HG03469 (cell line): ENCODE results near the gene NCOR1.
"Not testable (repeated sequence)": the region's sequence is repeated elsewhere in the genome, so short reads cannot be mapped to it uniquely, and the experiment has no call there.

ENCODE experiments used
- ATAC-seq: cut with Tn5 transposase; IDR thresholded peaks from one replicate; pipeline ENCODE4 v1.9.1; 2021; ENCODE audit warnings: mild to moderate bottlenecking, moderate library complexity, moderate number of reproducible peaks; ENCODE audit not compliant: unreplicated experiment

NCOR1 gene

DNA sequence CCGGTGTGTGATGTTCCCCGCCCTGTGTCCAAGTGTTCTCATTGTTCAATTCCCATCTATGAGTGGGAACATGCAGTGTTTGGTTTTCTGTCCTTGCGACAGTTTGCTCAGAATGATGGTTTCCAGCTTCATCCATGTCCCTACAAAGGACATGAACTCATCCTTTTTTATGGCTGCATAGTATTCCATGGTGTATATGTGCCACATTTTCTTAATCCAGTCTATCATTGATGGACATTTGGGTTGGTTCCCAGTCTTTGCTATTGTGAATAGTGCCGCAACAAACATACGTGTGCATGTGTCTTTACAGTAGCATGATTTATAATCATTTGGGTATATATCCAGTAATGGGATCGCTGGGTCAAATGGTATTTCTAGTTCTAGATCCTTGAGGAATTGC lies 63.0 kb downstream of the NCOR1 start:
- ATAC-seq, result not testable (repeated sequence)

DNA sequence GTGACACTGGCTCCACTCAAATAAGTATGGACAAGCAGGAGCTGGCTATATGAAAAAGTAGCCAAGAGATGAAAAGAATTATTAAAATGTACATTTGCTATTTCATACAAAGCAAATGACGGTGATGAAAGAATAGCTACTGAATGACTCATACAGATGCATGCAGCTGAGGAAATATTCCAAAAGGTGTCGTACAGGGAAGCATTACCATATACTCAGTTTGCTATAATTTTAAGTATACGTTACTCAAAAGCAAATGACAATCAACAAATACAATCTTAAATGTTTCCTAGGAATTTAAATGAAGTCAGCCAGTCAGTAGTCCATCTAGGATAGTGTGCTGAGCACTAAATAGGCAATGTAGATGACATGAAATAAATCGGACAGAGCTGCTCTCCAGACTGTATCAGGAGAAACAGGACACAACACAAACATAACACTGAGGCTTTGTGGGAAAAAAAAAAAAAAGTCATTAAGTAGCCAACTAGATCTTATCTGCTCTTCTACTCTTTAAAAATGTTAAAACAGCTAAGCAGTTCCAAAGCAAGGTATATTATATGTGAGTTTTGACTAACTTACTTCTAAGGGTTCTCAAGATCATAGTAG lies 65.0 kb downstream of the NCOR1 start:
- no peak for ATAC-seq

DNA sequence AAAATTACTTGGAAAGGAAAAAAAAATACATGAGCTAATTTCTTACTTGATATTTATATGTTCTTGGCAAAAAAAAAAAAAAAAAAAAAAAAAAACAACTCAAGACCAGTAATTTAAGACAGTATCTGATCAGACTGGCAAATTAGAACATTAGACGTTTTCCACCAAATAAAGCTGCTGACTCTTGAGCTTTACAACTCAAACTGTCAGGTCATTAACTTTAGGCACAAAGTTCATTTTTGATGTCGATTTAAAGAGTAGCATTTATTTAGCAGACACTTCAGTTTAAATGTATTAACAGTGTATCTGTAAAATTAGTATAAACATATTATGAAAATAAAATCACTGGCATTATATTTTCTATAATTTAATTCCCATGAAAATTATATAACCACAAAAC lies 66.7 kb downstream of the NCOR1 start:
- ATAC-seq, result no peak

GRCh38 chr17:16145319-16145890 lies 69.9 kb downstream of the NCOR1 start:
- ATAC-seq, result not testable (repeated sequence)

DNA sequence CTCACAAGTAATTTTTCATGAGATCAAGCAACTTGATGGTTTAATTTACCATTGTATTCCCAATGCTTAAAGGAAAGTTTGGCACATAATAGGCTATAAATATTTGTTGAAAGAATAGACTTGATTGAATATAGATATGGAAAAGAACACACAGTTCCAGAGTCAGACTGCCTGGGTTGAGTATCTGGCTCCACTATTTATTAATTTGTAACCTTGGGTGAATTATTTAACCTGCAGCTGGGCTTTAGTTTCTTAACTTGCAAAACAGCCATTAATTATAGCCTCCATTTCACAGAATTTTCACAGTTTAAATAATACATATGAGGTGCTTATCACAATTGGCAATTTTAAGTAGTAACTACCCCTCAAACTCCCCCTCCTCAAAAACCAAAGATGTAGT lies 73.6 kb downstream of the NCOR1 start:
- ATAC-seq, result no peak

GRCh38 chr17:16140854-16141253 lies 74.5 kb downstream of the NCOR1 start:
- ATAC-seq, result no peak

- no peak for ATAC-seq
Observed at GRCh38 chr17:16135461-16135860, 79.9 kb downstream of the NCOR1 start.

DNA sequence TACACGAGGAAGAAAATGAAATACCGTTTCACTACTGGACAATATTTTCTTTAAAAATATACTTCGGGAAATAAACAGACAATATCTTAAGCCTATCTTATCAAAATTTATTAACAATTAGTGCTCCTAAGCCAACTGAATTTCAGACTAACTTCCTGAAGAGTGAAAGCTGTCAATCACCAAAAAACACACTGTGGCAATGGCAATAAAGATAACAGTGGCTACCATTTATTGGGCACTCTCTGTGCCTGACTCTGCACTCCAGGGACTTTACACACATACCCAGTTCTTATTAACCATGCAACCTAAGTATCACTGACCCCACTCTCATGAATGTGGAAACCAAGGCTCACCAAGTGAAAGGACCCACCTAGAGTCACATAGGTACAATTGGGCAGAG lies 83.7 kb downstream of the NCOR1 start:
- ATAC-seq, result no peak

GRCh38 chr17:16129441-16130205 lies 85.7 kb downstream of the NCOR1 start:
- no peak for ATAC-seq

DNA sequence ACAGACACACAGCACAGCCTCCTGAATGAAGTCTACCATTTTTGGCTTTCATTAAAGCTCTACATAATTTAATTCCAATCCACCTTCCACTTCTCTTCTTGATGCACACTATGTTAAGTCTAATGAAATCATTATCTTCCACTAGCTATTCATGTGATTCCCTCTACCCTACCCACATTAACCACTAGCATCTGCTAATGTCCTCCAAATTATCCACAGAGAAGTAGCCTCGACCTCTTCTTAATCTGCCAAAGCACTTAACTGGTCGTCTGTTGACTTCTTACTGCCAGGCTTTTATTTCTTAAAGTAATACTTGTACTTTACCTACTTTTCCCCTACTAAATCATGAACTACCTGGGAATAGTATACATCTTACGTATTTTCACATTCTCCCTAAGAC lies 91.8 kb downstream of the NCOR1 start:
- no peak for ATAC-seq

DNA sequence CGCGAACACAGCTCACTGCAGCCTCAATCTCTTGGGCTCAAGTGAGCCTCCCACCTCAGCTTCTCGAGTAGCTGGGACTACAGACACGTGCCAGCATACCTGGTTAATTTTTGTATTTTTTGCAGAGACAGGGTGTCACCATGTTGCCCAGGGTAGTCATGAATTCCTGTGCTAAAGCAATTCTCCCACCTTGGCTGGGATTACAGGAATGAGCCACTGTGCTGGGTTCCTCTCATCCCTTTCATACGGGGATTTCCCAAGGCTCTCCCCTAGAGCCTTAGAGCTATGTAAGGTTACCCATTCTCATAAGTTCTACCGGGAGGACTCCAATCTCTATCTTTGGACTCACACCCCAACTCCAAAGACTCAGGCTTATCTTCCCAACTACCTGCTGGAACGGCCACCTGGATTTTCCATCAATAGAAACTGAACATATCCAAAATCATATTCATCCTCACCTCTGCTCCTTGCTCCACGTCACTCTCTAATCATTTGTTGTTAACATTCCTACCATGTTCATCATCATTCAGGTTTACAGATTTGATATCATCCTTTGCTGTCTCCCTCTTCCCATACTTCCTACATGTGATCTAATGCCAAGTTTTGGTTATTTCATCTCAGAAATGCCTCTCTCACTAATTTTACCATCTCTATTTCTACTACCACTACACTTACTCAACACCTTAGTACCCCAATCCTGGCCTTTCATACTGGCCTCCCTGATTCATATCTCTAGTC lies 92.5 kb downstream of the NCOR1 start:
- ATAC-seq, result no peak

DNA sequence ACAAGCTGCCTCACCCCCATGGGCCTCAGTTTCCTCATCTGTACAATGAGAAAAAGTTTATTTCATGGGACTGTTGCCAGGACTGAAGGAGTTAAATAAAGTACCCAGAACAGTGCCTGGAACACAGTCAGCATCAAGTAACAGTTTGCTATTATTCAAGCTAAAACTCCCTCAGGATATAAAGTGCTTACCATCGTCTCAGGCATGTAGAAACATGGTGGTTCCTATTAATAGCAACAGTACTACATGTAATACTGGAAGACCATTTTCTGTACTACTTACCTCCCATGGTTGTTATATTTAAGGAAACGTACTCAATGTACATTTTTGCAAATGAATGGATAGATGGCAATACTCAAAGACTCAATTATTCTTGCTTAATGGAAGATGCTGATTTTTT lies 93.4 kb downstream of the NCOR1 start:
- no peak for ATAC-seq

- ATAC-seq, result no peak
Observed at GRCh38 chr17:16120937-16121336, 94.4 kb downstream of the NCOR1 start.

GRCh38 chr17:16117149-16117548 lies 98.2 kb downstream of the NCOR1 start:
- ATAC-seq, result no peak

GRCh38 chr17:16115077-16115698 lies 100.1 kb downstream of the NCOR1 start:
- not testable (repeated sequence) for ATAC-seq

DNA sequence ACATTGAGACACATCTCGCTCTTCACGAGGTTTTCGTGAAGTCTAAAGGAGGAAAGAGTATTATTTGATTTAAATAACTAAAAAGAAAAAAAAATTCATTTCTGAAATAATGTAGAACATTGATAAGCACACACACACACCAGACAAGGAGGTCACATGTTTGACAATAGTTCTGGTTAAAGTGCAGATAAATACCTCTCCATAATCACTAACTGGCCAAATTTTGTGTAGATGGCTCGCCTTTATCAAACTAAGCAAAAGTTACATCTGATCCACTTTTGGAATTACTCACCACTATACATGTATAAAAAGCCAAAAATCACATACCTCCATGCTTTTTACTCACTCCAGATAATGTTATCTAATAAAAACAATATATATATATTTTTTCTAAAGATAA lies 106.5 kb downstream of the NCOR1 start:
- ATAC-seq, result no peak

GRCh38 chr17:16108386-16108785 lies 106.9 kb downstream of the NCOR1 start:
- ATAC-seq, result no peak

- ATAC-seq, result no peak
Observed at GRCh38 chr17:16107165-16107770, 108.1 kb downstream of the NCOR1 start.

GRCh38 chr17:16106161-16106891 lies 109.0 kb downstream of the NCOR1 start:
- no peak for ATAC-seq

DNA sequence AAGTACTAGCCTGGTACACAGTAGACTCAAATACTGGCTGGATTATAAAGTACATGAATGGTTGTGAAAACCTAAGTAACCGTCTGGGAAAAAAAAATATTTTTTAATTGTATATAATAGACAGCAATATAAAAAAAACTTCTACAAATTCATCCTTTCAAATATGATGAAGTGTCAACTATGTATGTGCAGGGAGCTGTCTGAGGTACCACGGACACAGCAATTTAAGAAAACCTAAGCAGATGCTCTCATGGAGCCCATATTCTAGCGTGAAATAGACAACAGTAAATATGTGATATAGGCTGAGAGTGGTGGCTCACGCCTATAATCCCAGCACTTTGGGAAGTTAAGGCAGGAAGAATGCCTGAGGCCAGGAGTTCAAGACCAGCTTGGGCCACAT lies 111.1 kb downstream of the NCOR1 start:
- ATAC-seq, result no peak
